ENCODE measurements around the gene SLC25A39. TPM values are rescaled to one million over a fixed set of nuclear protein-coding genes. Genes with fewer than 3 reads are reported as not detected.

SLC25A39 gene
- total RNA-seq, 1 donor from 2014 or later: 126 TPM

GRCh38 chr17:44311562-44312181, 13.0 kb downstream of the SLC25A39 start:
- ATAC-seq: no peak

- ATAC-seq: no peak
Observed at GRCh38 chr17:44310609-44311376, 13.8 kb downstream of the SLC25A39 start.

GRCh38 chr17:44310188-44310587, 14.4 kb downstream of the SLC25A39 start:
- ATAC-seq: no peak

- ATAC-seq: peak; percentile 73
Observed at GRCh38 chr17:44309472-44309871, 15.2 kb downstream of the SLC25A39 start.

- ATAC-seq: peak; percentile 21
Observed at GRCh38 chr17:44308865-44309264, 15.8 kb downstream of the SLC25A39 start.

- ATAC-seq: peak; percentile 77
Observed at GRCh38 chr17:44308320-44308818, 16.3 kb downstream of the SLC25A39 start, which contains the start of gene RUNDC3A. TSS of gene RUNDC3A (plus strand) at chr17:44308601. CDS start at chr17:44308833, 232 bp downstream.

GRCh38 chr17:44307387-44308186, 17.0 kb downstream of the SLC25A39 start:
- ATAC-seq: peak; percentile 64

GRCh38 chr17:44304651-44305050, 20.0 kb downstream of the SLC25A39 start:
- no peak for ATAC-seq

- peak; percentile 61 for ATAC-seq
Observed at GRCh38 chr17:44297975-44298374, 26.6 kb downstream of the SLC25A39 start.

- ATAC-seq: no peak
Observed at GRCh38 chr17:44293509-44294226, 31.0 kb downstream of the SLC25A39 start.

- no peak for ATAC-seq
Observed at GRCh38 chr17:44287651-44288050, 37.0 kb downstream of the SLC25A39 start.

GRCh38 chr17:44284024-44284400, 40.6 kb downstream of the SLC25A39 start:
- ATAC-seq: no peak

- ATAC-seq: no peak
Observed at GRCh38 chr17:44283344-44284023, 41.1 kb downstream of the SLC25A39 start.

GRCh38 chr17:44282264-44282663, 42.4 kb downstream of the SLC25A39 start:
- ATAC-seq: no peak

- no peak for ATAC-seq
Observed at GRCh38 chr17:44281570-44281969, 43.1 kb downstream of the SLC25A39 start.

- peak; percentile 9 for ATAC-seq
Observed at GRCh38 chr17:44280392-44280937, 44.2 kb downstream of the SLC25A39 start.

GRCh38 chr17:44279666-44280391, 44.8 kb downstream of the SLC25A39 start:
- peak; percentile 83 for ATAC-seq

- no peak for ATAC-seq
Observed at GRCh38 chr17:44279346-44279665, 45.3 kb downstream of the SLC25A39 start.

GRCh38 chr17:44277976-44278375, 46.6 kb downstream of the SLC25A39 start:
- ATAC-seq: no peak

- no peak for ATAC-seq
Observed at GRCh38 chr17:44273607-44274006, 51.0 kb downstream of the SLC25A39 start.

- no peak for ATAC-seq
Observed at GRCh38 chr17:44272954-44273353, 51.7 kb downstream of the SLC25A39 start.

Data from esophagus mucosa (tissue), 1 donor.